22Rv1 (cell line): ENCODE measurements around the gene ITGAE.
A peak's percentile ranks its signal among the peaks of the same experiment; 100 is the strongest.

Experiments
- H3K27ac ChIP-seq: fragments of 450-650 bp; 2 replicates; pipeline ENCODE4 v1.5.1; 2017
- CTCF ChIP-seq: fragments of 450-650 bp; IDR thresholded peaks from 2 replicates; pipeline ENCODE4 v1.5.1; 2017; ENCODE audit warnings: mild to moderate bottlenecking
- ZFX ChIP-seq: fragments of 450-650 bp; IDR thresholded peaks from 2 replicates; pipeline ENCODE4 v1.6.1; 2017; ENCODE audit warnings: antibody characterized with exemption, borderline replicate concordance

Gene ITGAE

GRCh38 chr17:3723188-3723555, 77.8 kb downstream of the ITGAE start:
- no peak for TF ChIP-seq ZFX
- TF ChIP-seq CTCF, result no peak; the same call in none of the 2 replicates
- peak overlapping the region; percentile 72 for H3K27ac ChIP-seq

DNA sequence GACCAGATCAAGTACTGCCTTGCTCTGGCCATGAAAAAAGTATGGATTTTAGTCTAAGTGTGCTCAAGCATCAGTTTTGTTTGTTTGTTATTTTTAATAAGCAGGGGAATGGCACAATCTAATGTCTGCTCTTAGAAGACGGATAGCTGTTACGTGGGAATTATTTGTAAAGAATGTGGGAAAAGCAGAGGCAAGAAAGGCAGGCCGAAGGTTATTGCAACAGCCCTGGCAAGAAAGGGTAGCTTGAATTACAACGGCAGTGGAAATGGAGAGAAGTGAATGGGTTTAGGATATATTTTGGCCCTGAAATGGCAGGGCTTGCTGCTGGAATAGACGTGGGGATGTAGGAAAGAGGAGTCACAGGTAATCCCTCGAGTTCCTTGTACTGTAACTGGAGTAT, 78.3 kb downstream of the ITGAE start:
- TF ChIP-seq CTCF, result no peak
- TF ChIP-seq ZFX, result no peak
- H3K27ac ChIP-seq, result peak overlapping the region; percentile 72

- no peak overlapping the region for H3K27ac ChIP-seq
- TF ChIP-seq ZFX (no peak), CTCF (no peak)
Observed at GRCh38 chr17:3719265-3719664, 81.7 kb downstream of the ITGAE start.

- H3K27ac ChIP-seq, result no peak overlapping the region
- TF ChIP-seq CTCF, result no peak
- TF ChIP-seq ZFX, result no peak
Observed at GRCh38 chr17:3718201-3718600, 82.8 kb downstream of the ITGAE start.

- TF ChIP-seq CTCF (no peak), ZFX (no peak)
- no peak overlapping the region for H3K27ac ChIP-seq
Observed at GRCh38 chr17:3715296-3715695, 85.7 kb downstream of the ITGAE start.

DNA sequence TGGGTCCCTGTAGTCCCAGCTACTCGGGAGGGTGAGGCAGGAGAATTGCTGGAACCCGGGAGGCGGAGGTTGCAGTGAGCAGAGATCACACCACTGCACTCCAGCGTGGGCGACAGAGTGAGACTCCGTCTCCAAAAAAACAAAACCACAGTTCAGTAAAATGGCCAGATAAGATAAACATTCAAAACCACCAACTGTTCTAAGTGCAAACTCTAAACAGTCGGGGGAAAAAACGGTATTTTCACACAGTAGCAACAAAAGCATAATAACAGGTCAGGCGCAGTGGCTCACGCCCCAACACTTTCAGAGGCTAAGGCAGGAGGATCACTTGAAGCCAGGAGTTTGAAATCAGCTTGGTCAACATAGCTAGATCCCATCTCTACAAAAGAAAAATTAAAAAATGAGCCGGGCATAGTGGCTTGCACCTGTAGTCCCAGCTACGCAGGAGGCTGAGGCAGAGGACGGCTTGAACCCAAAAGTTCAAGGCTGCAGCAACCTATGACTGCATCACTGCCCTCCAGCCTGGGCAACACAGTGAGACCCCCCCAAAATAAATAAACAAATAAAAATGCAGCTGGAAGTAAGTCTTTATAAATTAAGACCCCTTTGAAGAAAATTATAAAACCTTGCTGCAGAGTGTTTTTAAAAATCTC, 88.1 kb downstream of the ITGAE start:
- TF ChIP-seq CTCF (no peak), ZFX (no peak)
- no peak overlapping the region for H3K27ac ChIP-seq

DNA sequence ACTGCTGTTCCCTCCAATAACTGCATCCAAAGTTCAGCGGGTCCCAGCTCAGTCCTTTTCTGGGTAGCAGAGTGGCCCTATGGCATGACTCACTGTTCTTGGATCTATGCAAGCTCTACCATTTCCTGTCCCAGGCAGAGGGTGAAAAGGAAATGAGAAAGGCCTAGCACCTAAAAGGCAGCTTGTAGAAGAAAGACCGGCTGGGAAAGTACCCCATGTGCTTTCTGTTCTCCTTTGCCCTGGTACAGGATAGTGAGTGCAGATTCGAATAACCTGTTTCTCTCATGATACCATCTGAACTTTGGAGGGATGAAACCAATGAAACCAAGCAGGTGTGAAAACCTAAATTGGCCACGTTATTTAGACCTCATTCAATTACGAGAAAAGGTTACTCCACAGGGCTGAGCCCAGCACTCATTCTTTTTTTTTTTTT, 90.0 kb downstream of the ITGAE start:
- H3K27ac ChIP-seq, result no peak overlapping the region
- TF ChIP-seq CTCF (no peak), ZFX (no peak)
